Activated B cell treated with CpG ODN at 0.5 μM for 24 hours (primary cell): Measurements from ENCODE around the gene DCTN1. TPM values are rescaled to one million over a fixed set of nuclear protein-coding genes. Genes with fewer than 3 reads are reported as not detected.

Source experiments
- ATAC-seq: fragments of 200-7000 bp; cut with Tn5 transposase; one replicate; pipeline ENCODE4 v1.10.0; 2021; ENCODE audit warnings: low read depth, mild to moderate bottlenecking, moderate library complexity
- CTCF ChIA-PET: fragments of 350-600 bp; sonication (Branson Sonifier 250); formaldehyde crosslinking; loops from one replicate; lab custom pipeline; 2021; ENCODE audit warnings: antibody characterized with exemption; lab: Charles Lee
- POLR2A ChIA-PET: fragments of 350-600 bp; sonication (Branson Sonifier 250); formaldehyde crosslinking; loops from one replicate; lab custom pipeline; 2021; ENCODE audit warnings: antibody characterized with exemption; lab: Charles Lee
- DNase-seq: peaks from one replicate; pipeline ENCODE4 v3.0.0; 2022
- H3K27ac Mint-ChIP-seq: one replicate; pipeline ENCODE4 v1.8.0; 2020; ENCODE audit warnings: mixed read lengths
- H3K27me3 Mint-ChIP-seq: one replicate; pipeline ENCODE4 v1.8.0; 2021; ENCODE audit warnings: mixed read lengths
- H3K36me3 Mint-ChIP-seq: one replicate; pipeline ENCODE4 v1.8.0; 2021; ENCODE audit warnings: low read depth, mixed read lengths
- H3K4me1 Mint-ChIP-seq: one replicate; pipeline ENCODE4 v1.8.0; 2021; ENCODE audit warnings: mixed read lengths
- H3K4me3 Mint-ChIP-seq: one replicate; pipeline ENCODE4 v1.8.0; 2020; ENCODE audit warnings: mild to moderate bottlenecking, mixed read lengths
- H3K9me3 Mint-ChIP-seq: one replicate; pipeline ENCODE4 v1.8.0; 2020; ENCODE audit warnings: mixed read lengths
- intact Hi-C: fragments of 100-400 bp; cut with micrococcal nuclease; formaldehyde crosslinking; loops from one replicate; pipeline ENCODE4 v1.15.1; 2024
- total RNA-seq: library from RNA; stranded (reverse); gene quantifications from 2 replicates; pipeline ENCODE4 v1.2.3, GENCODE V29; 2022
- TF ChIP-seq, protein P1 (sequence below): fragments of 200-600 bp; IDR thresholded peaks from one replicate; pipeline ENCODE4 v1.8.0; 2022; ENCODE audit warnings: antibody characterized with exemption, mild to moderate bottlenecking

Gene DCTN1
- total RNA-seq, 1 donor from 2014 or later, result 137 TPM

GRCh38 chr2:74383254-74383653 lies 3.1 kb upstream of the DCTN1 start:
- peaks cover 22% of the 10 kb centered on the region for H3K36me3 Mint-ChIP-seq
- no peak overlapping the region for H3K4me3 Mint-ChIP-seq
- no peaks in the 10 kb centered on the region for H3K9me3 Mint-ChIP-seq
- ATAC-seq (no peak), DNase-seq (no peak)
- POLR2A ChIA-PET, result interaction anchor here (0.7 kb wide), 1 partner anchor 100 kb away, joined by 3 read pairs; no protein-coding TSS in a partner anchor
- TF ChIP-seq, protein P1, sequence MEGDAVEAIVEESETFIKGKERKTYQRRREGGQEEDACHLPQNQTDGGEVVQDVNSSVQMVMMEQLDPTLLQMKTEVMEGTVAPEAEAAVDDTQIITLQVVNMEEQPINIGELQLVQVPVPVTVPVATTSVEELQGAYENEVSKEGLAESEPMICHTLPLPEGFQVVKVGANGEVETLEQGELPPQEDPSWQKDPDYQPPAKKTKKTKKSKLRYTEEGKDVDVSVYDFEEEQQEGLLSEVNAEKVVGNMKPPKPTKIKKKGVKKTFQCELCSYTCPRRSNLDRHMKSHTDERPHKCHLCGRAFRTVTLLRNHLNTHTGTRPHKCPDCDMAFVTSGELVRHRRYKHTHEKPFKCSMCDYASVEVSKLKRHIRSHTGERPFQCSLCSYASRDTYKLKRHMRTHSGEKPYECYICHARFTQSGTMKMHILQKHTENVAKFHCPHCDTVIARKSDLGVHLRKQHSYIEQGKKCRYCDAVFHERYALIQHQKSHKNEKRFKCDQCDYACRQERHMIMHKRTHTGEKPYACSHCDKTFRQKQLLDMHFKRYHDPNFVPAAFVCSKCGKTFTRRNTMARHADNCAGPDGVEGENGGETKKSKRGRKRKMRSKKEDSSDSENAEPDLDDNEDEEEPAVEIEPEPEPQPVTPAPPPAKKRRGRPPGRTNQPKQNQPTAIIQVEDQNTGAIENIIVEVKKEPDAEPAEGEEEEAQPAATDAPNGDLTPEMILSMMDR, result no peak
- no peak overlapping the region for H3K27ac Mint-ChIP-seq
- H3K4me1 Mint-ChIP-seq, result peaks cover 18% of the 10 kb centered on the region
- CTCF ChIA-PET, result interaction anchor here (0.7 kb wide), 1 partner anchor 9 kb away, joined by 3 read pairs; no protein-coding TSS in a partner anchor
- intact Hi-C loops, result no loop called here
- no peaks in the 10 kb centered on the region for H3K27me3 Mint-ChIP-seq

DNA sequence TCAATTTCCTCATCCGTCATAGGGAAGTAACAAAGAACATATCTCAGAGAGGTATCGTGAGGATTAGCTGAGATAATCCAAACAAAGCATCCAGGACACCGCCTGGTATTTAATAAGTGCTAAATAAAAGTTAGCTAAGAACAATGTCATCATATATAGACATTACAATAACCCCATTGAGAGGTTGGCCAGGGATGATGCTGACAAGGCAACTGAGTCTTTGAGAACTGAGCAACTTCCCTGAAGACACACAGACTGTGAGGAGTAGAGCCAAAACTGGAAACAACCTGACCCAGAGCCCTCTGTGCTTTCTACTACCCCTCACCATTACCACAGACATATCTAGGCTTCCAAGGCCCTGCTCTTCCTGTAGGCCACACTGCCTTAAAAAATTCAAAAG lies 1.6 kb upstream of the DCTN1 start:
- H3K9me3 Mint-ChIP-seq, result no peaks in the 10 kb centered on the region
- no peak overlapping the region for H3K27ac Mint-ChIP-seq
- peaks cover 36% of the 10 kb centered on the region for H3K36me3 Mint-ChIP-seq
- ChIA-PET CTCF (interaction anchor here (0.6 kb wide), 1 partner anchor 888 kb away, joined by 3 read pairs; no protein-coding TSS in a partner anchor), POLR2A (no interaction called here)
- ATAC-seq (no peak), DNase-seq (no peak)
- intact Hi-C loops, result no loop called here
- peaks cover 18% of the 10 kb centered on the region for H3K4me1 Mint-ChIP-seq
- TF ChIP-seq, protein P1, result no peak
- no peaks in the 10 kb centered on the region for H3K27me3 Mint-ChIP-seq
- no peak overlapping the region for H3K4me3 Mint-ChIP-seq

- no peaks in the 10 kb centered on the region for H3K27me3 Mint-ChIP-seq
- POLR2A ChIA-PET, result no interaction called here
- no peak overlapping the region for H3K4me3 Mint-ChIP-seq
- DNase-seq (no peak), ATAC-seq (no peak)
- peaks cover 18% of the 10 kb centered on the region for H3K4me1 Mint-ChIP-seq
- TF ChIP-seq, protein P1, result no peak
- no peak overlapping the region for H3K27ac Mint-ChIP-seq
- no peaks in the 10 kb centered on the region for H3K9me3 Mint-ChIP-seq
- intact Hi-C loops, result no loop called here
- CTCF ChIA-PET, result no interaction called here
- peaks cover 48% of the 10 kb centered on the region for H3K36me3 Mint-ChIP-seq
These were observed 2.1 kb downstream of the DCTN1 start for GRCh38 chr2:74378007-74378406.

DNA sequence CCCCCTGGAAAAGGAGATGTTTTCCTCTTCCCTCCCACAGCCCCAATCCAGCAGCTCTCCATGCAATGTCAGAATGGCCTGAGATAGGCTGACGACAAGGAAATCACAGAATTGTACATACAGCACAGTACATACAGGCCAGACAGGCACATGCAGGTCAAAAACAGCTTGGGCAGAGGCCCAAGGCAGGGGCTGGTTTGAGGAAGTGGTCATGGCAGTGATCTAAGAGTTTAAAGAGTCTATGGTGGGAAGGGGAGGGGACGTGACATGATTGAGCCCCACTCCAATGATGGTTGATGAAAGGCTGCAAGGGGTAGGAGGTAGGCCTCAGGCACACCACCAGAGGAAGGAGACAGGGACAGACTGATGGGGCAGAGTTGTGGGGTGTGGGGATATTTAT lies 4.3 kb downstream of the DCTN1 start:
- no peak for ATAC-seq
- CTCF ChIA-PET, result no interaction called here
- H3K4me1 Mint-ChIP-seq, result peaks cover 10% of the 10 kb centered on the region

DNA sequence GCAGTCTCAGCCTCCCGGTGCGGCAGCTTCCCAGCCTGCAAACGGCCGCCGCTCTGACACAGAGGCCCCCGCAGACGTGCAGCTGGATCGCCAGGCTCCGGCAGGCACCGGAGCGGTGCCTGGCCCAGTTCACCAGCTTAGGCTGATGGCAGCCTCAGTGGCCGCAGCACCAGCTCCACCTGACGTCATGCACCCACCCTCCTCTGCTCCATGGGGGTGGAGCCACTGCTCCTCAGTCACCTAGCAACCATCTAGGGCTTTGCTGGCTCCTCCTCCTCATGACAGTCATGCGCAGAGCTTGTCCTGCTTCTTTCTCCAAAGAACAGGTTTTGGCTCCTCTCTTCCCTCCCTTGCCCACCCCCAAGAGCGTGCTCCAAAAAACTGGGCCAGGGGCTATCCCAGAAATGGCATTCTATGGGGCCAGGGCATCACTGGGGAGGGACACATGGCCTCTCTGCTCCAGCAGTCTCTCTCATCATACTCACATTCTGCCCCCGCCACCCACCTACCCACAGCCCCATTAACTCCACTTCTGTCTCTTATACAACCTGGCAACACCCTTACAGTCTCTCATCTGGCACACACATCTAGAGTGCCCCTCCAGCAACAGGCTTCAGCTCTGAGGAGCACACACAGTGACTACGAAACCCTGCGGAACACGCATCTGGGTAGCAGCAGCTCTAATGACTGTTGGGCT lies 5.5 kb downstream of the DCTN1 start:
- CTCF ChIA-PET, result no interaction called here
- Mint-ChIP-seq H3K4me3 (no peak overlapping the region), H3K9me3 (no peaks in the 10 kb centered on the region), H3K27me3 (no peaks in the 10 kb centered on the region), H3K36me3 (peaks cover 71% of the 10 kb centered on the region), H3K27ac (no peak overlapping the region), H3K4me1 (no peaks in the 10 kb centered on the region)
- TF ChIP-seq, protein P1, result no peak
- no peak for ATAC-seq
- POLR2A ChIA-PET, result no interaction called here
- no peak for DNase-seq
- intact Hi-C loops, result no loop called here

More for the DNA sequence above, 4.3 kb downstream of the DCTN1 start:
- DNase-seq, result no peak
- H3K36me3 Mint-ChIP-seq, result peaks cover 61% of the 10 kb centered on the region
- TF ChIP-seq, protein P1, result no peak
- H3K27ac Mint-ChIP-seq, result no peak overlapping the region
- H3K9me3 Mint-ChIP-seq, result no peaks in the 10 kb centered on the region
- no peaks in the 10 kb centered on the region for H3K27me3 Mint-ChIP-seq
- intact Hi-C loops, result no loop called here
- no peak overlapping the region for H3K4me3 Mint-ChIP-seq
- POLR2A ChIA-PET, result no interaction called here
